Stimulated activated CD8-positive, alpha-beta memory T cell treated with anti-CD3 and anti-CD28 coated beads, Interleukin-7, amount 100 ng/mL, for 4 hours (primary cell): ENCODE results near the gene BPIFB6.

ENCODE experiments used
- DNase-seq, 2 donors: peaks; one replicate each; pipeline ENCODE4 v3.0.0-alpha.2; 2020; ENCODE audit warnings: low read depth in 2 of 2

BPIFB6 gene

GRCh38 chr20:33031531-33031930 lies at the start of gene BPIFB6:
BPIFB6 (plus strand) TSS chr20:33031648; CDS start chr20:33031648, 0 bp downstream.
- no peak for DNase-seq

- no peak for DNase-seq
Observed at GRCh38 chr20:32982617-32983458, 48.6 kb upstream of the BPIFB6 start.

- no peak for DNase-seq
Observed at GRCh38 chr20:32983459-32984112, 47.9 kb upstream of the BPIFB6 start.

- no peak for DNase-seq
Observed at GRCh38 chr20:32984196-32984595, 47.3 kb upstream of the BPIFB6 start.

GRCh38 chr20:32984631-32985354 lies 46.7 kb upstream of the BPIFB6 start:
- DNase-seq: no peak

- DNase-seq: no peak
Observed at GRCh38 chr20:32985596-32985995, 45.9 kb upstream of the BPIFB6 start.

- no peak for DNase-seq
Observed at GRCh38 chr20:32986331-32986966, 45.0 kb upstream of the BPIFB6 start.

GRCh38 chr20:32987044-32987825 lies 44.2 kb upstream of the BPIFB6 start:
- DNase-seq: no peak

- no peak for DNase-seq
Observed at GRCh38 chr20:32988008-32988407, 43.4 kb upstream of the BPIFB6 start.

GRCh38 chr20:32989507-32990283 lies 41.8 kb upstream of the BPIFB6 start:
- DNase-seq: no peak

GRCh38 chr20:32990426-32990825 lies 41.0 kb upstream of the BPIFB6 start:
- no peak for DNase-seq

GRCh38 chr20:32991383-32991782 lies 40.1 kb upstream of the BPIFB6 start:
- no peak for DNase-seq

- DNase-seq: no peak
Observed at GRCh38 chr20:32991792-32992641, 39.4 kb upstream of the BPIFB6 start.

- DNase-seq: peak in 1 of 2 donors; percentile 36
Observed at GRCh38 chr20:32993496-32994050, 37.9 kb upstream of the BPIFB6 start.

GRCh38 chr20:32995802-32996201 lies 35.6 kb upstream of the BPIFB6 start:
- no peak for DNase-seq

- DNase-seq: no peak
Observed at GRCh38 chr20:32997431-32997830, 34.0 kb upstream of the BPIFB6 start.

GRCh38 chr20:32999603-33000250 lies 31.7 kb upstream of the BPIFB6 start:
- no peak for DNase-seq

GRCh38 chr20:33000802-33001466 lies 30.5 kb upstream of the BPIFB6 start:
- DNase-seq: no peak
